ENCODE measurements around the gene MCRS1. TPM values are rescaled to one million over a fixed set of nuclear protein-coding genes. Genes with fewer than 3 reads are reported as not detected.
A peak's percentile ranks its signal among the peaks of the same experiment; 100 is the strongest.

Gene MCRS1
- total and polyA plus RNA-seq, 2 donors (not counting 3 experiments of a cell fraction or from before 2014, with no cell fraction given) = 71.1 to 99.3 TPM

- Histone ChIP-seq H3K9me3 (replicated peaks; ENCODE audit: control insufficient read depth, insufficient read depth, low read length) (no peaks in the 10 kb centered on the region), H2AFZ (ENCODE audit: low read depth, low read length) (no peak overlapping the region), H3K4me1 (ENCODE audit: control insufficient read depth, extremely low read depth, insufficient read depth, low read length) (peaks cover 6% of the 10 kb centered on the region), H3K9ac (replicated peaks; ENCODE audit: extremely low read depth, insufficient read depth, low read length) (no peak overlapping the region), H3K4me2 (ENCODE audit: insufficient read depth, low read length) (no peak overlapping the region), H3K4me3 (replicated peaks in 1 of 3; ENCODE audit: insufficient read depth in 1 of 3, low read depth in 1 of 3, low read length in 3 of 3) (no peak overlapping the region), H4K20me1 (replicated peaks; ENCODE audit: control insufficient read depth, extremely low read depth, insufficient read depth, low read length) (no peaks in the 10 kb centered on the region), H3K9me1 (replicated peaks; ENCODE audit: control insufficient read depth, extremely low read depth, insufficient read depth, low read length) (no peaks in the 10 kb centered on the region), H3K27me3 (ENCODE audit: control insufficient read depth in 2 of 2, insufficient read depth in 2 of 2, low read length in 2 of 2) (peaks cover 0 to 5% of the 10 kb centered on the region in 2 experiments), H3K79me2 (ENCODE audit: control insufficient read depth, insufficient read depth, low read length) (no peaks in the 10 kb centered on the region), H3K36me3 (ENCODE audit: control insufficient read depth in 2 of 2, extremely low read depth in 1 of 2, insufficient read depth in 2 of 2, low read length in 2 of 2) (no peaks in the 10 kb centered on the region), H3K27ac (ENCODE audit: insufficient read depth, low read depth, low read length) (no peak overlapping the region)
- no TSS peak for BruUV-seq (replicated peaks)
- ChIA-PET CTCF (interaction anchor here (0.9 to 1.8 kb wide), 4 partner anchors 11 to 199 kb away, joined by 4 read pairs; no protein-coding TSS in a partner anchor), POLR2A (no interaction called here)
- no peak for DNase-seq (ENCODE audit: low read depth, low spot score)
- intact Hi-C loops (cut with micrococcal nuclease) (no loop called here), dilution Hi-C loops (cut with MboI; ENCODE audit: extremely low pct_ligation_motif_present, low sequenced_read_pairs) (no loop called here)
- no peak for TF ChIP-seq GATA2 (IDR thresholded peaks at IDR 0.05; ENCODE audit: insufficient read depth, insufficient read length, low read depth, low read length)
- no peak for FAIRE-seq
Observed at GRCh38 chr12:49546481-49546880, 21.5 kb downstream of the MCRS1 start.

GRCh38 chr12:49545815-49546214 is 22.1 kb downstream of the MCRS1 start:
- H3K9ac ChIP-seq (replicated peaks; ENCODE audit: extremely low read depth, insufficient read depth, low read length) = no peak overlapping the region
- H2AFZ ChIP-seq (ENCODE audit: low read depth, low read length) = no peak overlapping the region
- H3K4me3 ChIP-seq (replicated peaks in 1 of 3; ENCODE audit: insufficient read depth in 1 of 3, low read depth in 1 of 3, low read length in 3 of 3) = no peak overlapping the region
- no peak overlapping the region for H3K27ac ChIP-seq (ENCODE audit: insufficient read depth, low read depth, low read length)
- DNase-seq (ENCODE audit: low read depth, low spot score) = no peak
- peaks cover under 1 to 5% of the 10 kb centered on the region in 2 experiments for H3K27me3 ChIP-seq (ENCODE audit: control insufficient read depth in 2 of 2, insufficient read depth in 2 of 2, low read length in 2 of 2)
- H3K9me1 ChIP-seq (replicated peaks; ENCODE audit: control insufficient read depth, extremely low read depth, insufficient read depth, low read length) = no peaks in the 10 kb centered on the region
- H3K9me3 ChIP-seq (replicated peaks; ENCODE audit: control insufficient read depth, insufficient read depth, low read length) = no peaks in the 10 kb centered on the region
- TF ChIP-seq POLR2AphosphoS5 (IDR thresholded peaks at IDR 0.05; ENCODE audit: insufficient read depth, low read depth, low read length) (no peak), GATA2 (IDR thresholded peaks at IDR 0.05; ENCODE audit: insufficient read depth, insufficient read length, low read depth, low read length) (no peak), JUN (IDR thresholded peaks at IDR 0.05; ENCODE audit: borderline replicate concordance, insufficient read depth, insufficient read length, low read depth) (no peak), MAX (IDR thresholded peaks at IDR 0.05; ENCODE audit: insufficient read depth, insufficient read length) (no peak), FOS (IDR thresholded peaks at IDR 0.05; ENCODE audit: borderline replicate concordance, insufficient read depth, low read length) (no peak), POLR2A (IDR thresholded peaks at IDR 0.05; ENCODE audit: low read depth, low read length) (no peak), MYC (IDR thresholded peaks at IDR 0.05; ENCODE audit: low read depth, low read length) (no peak), EZH2 (IDR thresholded peaks at IDR 0.05; ENCODE audit: borderline replicate concordance, low read depth, low read length, severe bottlenecking) (no peak), CTCF (IDR thresholded peaks at IDR 0.05; ENCODE audit: extremely low read depth in 1 of 2, insufficient read depth in 1 of 2, low read depth in 1 of 2, low read length in 2 of 2) (no peak)
- FAIRE-seq = peak; percentile 4
- peaks cover 6% of the 10 kb centered on the region for H3K4me1 ChIP-seq (ENCODE audit: control insufficient read depth, extremely low read depth, insufficient read depth, low read length)
- BruUV-seq (replicated peaks) = no TSS peak
- dilution Hi-C loops (cut with MboI; ENCODE audit: extremely low pct_ligation_motif_present, low sequenced_read_pairs) = no loop called here
- H3K79me2 ChIP-seq (ENCODE audit: control insufficient read depth, insufficient read depth, low read length) = no peaks in the 10 kb centered on the region
- H3K4me2 ChIP-seq (ENCODE audit: insufficient read depth, low read length) = no peak overlapping the region
- intact Hi-C loops (cut with micrococcal nuclease) = no loop called here
- POLR2A ChIA-PET = interaction anchor here (0.6 kb wide), 1 partner anchor 29 kb away, joined by 6 read pairs; no protein-coding TSS in a partner anchor
- CTCF ChIA-PET = interaction anchor here (0.6 to 1.8 kb wide), 6 partner anchors 10 to 198 kb away, joined by 3 to 4 read pairs (median 4); no protein-coding TSS in a partner anchor
- H4K20me1 ChIP-seq (replicated peaks; ENCODE audit: control insufficient read depth, extremely low read depth, insufficient read depth, low read length) = no peaks in the 10 kb centered on the region
- H3K36me3 ChIP-seq (ENCODE audit: control insufficient read depth in 2 of 2, extremely low read depth in 1 of 2, insufficient read depth in 2 of 2, low read length in 2 of 2) = no peaks in the 10 kb centered on the region
